ENCODE results near the gene UQCC3. TPM values are rescaled to one million over a fixed set of nuclear protein-coding genes. Genes with fewer than 3 reads are reported as not detected.

The UQCC3 gene
- total and polyA plus RNA-seq, 2 of the 13 experiments (the other 11 are each of a cell fraction or from before 2014, with no cell fraction given) = 7.7 to 16.0 TPM

DNA sequence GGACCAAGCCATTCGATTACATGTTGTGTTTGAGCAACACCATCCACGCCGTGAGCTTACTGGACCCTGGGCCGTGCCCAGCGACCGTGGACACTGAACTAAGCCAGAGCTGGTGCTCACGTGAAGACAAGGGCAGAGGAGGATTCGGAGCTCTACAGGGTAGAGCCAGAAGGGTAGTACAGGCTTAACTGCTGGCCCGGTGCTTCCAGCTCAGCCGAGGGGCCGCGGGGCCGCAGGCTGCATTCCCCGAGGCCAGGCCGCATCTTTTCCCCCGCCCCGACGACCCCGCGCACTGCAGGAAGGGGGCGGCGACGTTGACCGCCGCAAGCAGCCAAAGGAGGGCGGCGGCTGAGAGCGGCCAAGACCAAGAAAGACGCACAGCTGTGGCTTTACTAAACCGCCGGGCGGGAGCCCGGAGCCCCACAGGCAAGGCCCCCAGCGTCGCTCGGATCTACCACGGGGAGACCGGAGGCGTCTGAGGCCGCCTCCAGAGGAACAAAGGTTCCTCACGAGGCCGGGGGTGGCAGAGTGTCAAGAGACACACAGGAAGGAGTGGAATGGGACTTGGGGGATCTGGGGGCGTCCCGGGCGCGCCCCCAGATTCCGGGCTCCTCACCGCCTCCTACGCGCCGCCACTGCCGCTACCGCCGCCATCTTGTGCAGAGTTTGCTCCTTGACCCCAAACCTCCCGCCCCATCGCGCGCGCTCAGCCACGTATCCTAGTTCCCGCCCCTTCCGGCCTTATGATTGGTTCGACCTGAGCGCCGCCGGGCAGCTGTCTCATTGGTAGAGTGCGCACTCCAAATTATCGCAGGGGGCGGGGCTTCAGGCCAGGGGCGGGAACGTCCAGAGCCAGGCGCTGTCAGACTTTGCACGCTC, 25.3 kb upstream of the UQCC3 start, which contains the start of gene GANAB (continued):
- TF ChIP-seq, protein P1, sequence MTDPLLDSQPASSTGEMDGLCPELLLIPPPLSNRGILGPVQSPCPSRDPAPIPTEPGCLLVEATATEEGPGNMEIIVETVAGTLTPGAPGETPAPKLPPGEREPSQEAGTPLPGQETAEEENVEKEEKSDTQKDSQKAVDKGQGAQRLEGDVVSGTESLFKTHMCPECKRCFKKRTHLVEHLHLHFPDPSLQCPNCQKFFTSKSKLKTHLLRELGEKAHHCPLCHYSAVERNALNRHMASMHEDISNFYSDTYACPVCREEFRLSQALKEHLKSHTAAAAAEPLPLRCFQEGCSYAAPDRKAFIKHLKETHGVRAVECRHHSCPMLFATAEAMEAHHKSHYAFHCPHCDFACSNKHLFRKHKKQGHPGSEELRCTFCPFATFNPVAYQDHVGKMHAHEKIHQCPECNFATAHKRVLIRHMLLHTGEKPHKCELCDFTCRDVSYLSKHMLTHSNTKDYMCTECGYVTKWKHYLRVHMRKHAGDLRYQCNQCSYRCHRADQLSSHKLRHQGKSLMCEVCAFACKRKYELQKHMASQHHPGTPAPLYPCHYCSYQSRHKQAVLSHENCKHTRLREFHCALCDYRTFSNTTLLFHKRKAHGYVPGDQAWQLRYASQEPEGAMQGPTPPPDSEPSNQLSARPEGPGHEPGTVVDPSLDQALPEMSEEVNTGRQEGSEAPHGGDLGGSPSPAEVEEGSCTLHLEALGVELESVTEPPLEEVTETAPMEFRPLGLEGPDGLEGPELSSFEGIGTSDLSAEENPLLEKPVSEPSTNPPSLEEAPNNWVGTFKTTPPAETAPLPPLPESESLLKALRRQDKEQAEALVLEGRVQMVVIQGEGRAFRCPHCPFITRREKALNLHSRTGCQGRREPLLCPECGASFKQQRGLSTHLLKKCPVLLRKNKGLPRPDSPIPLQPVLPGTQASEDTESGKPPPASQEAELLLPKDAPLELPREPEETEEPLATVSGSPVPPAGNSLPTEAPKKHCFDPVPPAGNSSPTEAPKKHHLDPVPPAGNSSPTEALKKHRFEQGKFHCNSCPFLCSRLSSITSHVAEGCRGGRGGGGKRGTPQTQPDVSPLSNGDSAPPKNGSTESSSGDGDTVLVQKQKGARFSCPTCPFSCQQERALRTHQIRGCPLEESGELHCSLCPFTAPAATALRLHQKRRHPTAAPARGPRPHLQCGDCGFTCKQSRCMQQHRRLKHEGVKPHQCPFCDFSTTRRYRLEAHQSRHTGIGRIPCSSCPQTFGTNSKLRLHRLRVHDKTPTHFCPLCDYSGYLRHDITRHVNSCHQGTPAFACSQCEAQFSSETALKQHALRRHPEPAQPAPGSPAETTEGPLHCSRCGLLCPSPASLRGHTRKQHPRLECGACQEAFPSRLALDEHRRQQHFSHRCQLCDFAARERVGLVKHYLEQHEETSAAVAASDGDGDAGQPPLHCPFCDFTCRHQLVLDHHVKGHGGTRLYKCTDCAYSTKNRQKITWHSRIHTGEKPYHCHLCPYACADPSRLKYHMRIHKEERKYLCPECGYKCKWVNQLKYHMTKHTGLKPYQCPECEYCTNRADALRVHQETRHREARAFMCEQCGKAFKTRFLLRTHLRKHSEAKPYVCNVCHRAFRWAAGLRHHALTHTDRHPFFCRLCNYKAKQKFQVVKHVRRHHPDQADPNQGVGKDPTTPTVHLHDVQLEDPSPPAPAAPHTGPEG (CRISPR knock-in tag; IDR thresholded peaks at IDR 0.05) = no peak
- peak; percentile 17; the same call in 1 of the 2 replicates for TF ChIP-seq ELF3 (CRISPR knock-in tag; IDR thresholded peaks at IDR 0.05)
- 0 out of 2 replicates have a peak, but pooled peaks have one; percentile 73 for TF ChIP-seq ZNF235 (CRISPR knock-in tag; IDR thresholded peaks at IDR 0.05; ENCODE audit: borderline replicate concordance)
- TF ChIP-seq SRF (IDR thresholded peaks at IDR 0.05; ENCODE audit: low read depth, low read length) = no peak
- TF ChIP-seq, protein P2, sequence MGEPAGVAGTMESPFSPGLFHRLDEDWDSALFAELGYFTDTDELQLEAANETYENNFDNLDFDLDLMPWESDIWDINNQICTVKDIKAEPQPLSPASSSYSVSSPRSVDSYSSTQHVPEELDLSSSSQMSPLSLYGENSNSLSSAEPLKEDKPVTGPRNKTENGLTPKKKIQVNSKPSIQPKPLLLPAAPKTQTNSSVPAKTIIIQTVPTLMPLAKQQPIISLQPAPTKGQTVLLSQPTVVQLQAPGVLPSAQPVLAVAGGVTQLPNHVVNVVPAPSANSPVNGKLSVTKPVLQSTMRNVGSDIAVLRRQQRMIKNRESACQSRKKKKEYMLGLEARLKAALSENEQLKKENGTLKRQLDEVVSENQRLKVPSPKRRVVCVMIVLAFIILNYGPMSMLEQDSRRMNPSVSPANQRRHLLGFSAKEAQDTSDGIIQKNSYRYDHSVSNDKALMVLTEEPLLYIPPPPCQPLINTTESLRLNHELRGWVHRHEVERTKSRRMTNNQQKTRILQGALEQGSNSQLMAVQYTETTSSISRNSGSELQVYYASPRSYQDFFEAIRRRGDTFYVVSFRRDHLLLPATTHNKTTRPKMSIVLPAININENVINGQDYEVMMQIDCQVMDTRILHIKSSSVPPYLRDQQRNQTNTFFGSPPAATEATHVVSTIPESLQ (CRISPR knock-in tag; conservative IDR thresholded peaks at IDR 0.05) = no peak
- TF ChIP-seq IRX3 (CRISPR knock-in tag; IDR thresholded peaks at IDR 0.05; ENCODE audit: borderline replicate concordance, low read depth) = peak; percentile 67; the same call in 1 of the 2 replicates
- TF ChIP-seq, protein P3, sequence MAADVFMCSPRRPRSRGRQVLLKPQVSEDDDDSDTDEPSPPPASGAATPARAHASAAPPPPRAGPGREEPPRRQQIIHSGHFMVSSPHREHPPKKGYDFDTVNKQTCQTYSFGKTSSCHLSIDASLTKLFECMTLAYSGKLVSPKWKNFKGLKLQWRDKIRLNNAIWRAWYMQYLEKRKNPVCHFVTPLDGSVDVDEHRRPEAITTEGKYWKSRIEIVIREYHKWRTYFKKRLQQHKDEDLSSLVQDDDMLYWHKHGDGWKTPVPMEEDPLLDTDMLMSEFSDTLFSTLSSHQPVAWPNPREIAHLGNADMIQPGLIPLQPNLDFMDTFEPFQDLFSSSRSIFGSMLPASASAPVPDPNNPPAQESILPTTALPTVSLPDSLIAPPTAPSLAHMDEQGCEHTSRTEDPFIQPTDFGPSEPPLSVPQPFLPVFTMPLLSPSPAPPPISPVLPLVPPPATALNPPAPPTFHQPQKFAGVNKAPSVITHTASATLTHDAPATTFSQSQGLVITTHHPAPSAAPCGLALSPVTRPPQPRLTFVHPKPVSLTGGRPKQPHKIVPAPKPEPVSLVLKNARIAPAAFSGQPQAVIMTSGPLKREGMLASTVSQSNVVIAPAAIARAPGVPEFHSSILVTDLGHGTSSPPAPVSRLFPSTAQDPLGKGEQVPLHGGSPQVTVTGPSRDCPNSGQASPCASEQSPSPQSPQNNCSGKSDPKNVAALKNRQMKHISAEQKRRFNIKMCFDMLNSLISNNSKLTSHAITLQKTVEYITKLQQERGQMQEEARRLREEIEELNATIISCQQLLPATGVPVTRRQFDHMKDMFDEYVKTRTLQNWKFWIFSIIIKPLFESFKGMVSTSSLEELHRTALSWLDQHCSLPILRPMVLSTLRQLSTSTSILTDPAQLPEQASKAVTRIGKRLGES (CRISPR knock-in tag; IDR thresholded peaks at IDR 0.05; ENCODE audit: borderline replicate concordance) = no peak
- TF ChIP-seq HOXA3 (CRISPR knock-in tag; IDR thresholded peaks at IDR 0.05) = peak; percentile 74
- TF ChIP-seq KAT8 (CRISPR knock-in tag; IDR thresholded peaks at IDR 0.05) = peak; percentile 91
- no peak for TF ChIP-seq ZNF484 (CRISPR knock-in tag; IDR thresholded peaks at IDR 0.05; ENCODE audit: borderline replicate concordance, low read depth)
- TF ChIP-seq, protein P4, sequence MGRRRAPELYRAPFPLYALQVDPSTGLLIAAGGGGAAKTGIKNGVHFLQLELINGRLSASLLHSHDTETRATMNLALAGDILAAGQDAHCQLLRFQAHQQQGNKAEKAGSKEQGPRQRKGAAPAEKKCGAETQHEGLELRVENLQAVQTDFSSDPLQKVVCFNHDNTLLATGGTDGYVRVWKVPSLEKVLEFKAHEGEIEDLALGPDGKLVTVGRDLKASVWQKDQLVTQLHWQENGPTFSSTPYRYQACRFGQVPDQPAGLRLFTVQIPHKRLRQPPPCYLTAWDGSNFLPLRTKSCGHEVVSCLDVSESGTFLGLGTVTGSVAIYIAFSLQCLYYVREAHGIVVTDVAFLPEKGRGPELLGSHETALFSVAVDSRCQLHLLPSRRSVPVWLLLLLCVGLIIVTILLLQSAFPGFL (CRISPR knock-in tag; IDR thresholded peaks at IDR 0.05) = no peak
- TF ChIP-seq ZFP36L1 (CRISPR knock-in tag; IDR thresholded peaks at IDR 0.05) = peak; percentile 26; the same call in 1 of the 2 replicates
- 0 out of 2 replicates have a peak, but pooled peaks have one; percentile 9 for TF ChIP-seq ZNF121 (CRISPR knock-in tag; IDR thresholded peaks at IDR 0.05)
- peak; percentile 44; the same call in 1 of the 2 replicates for TF ChIP-seq NCOA2 (CRISPR knock-in tag; IDR thresholded peaks at IDR 0.05)
- peak; percentile 71; the same call in 1 of the 2 replicates for TF ChIP-seq KDM5A (IDR thresholded peaks at IDR 0.05; ENCODE audit: borderline replicate concordance, low read length)
- TF ChIP-seq ZNF160 (CRISPR knock-in tag; IDR thresholded peaks at IDR 0.05) = no peak; the same call in none of the 2 replicates
